SK-N-SH (cell line): ENCODE data around the gene TOR4A. TPM values are rescaled to one million over a fixed set of nuclear protein-coding genes. Genes with fewer than 3 reads are reported as not detected.

ENCODE experiments used
- CTCF ChIA-PET: fragments of 300-600, 350-600 bp; formaldehyde crosslinking; extraction: SDS; loops from one replicate; lab custom pipeline; 2021; lab: Yijun Ruan, JAX
- POLR2A ChIA-PET: fragments of 350-600 bp; sonication (Branson Sonifier 250); formaldehyde crosslinking; extraction: SDS; loops from one replicate; lab custom pipeline; 2020; ENCODE audit warnings: antibody characterized with exemption, inconsistent platforms; lab: Yijun Ruan, JAX
- DNase-seq: peaks from one replicate; pipeline ENCODE4 v3.0.0; 2012
- H2AFZ ChIP-seq: fragments of 200-600 bp; sonication (generic); 2 replicates; pipeline ENCODE4 v1.8.1; 2016; ENCODE audit warnings: antibody characterized with exemption, mild to moderate bottlenecking, low read depth
- H3F3A ChIP-seq: fragments of 200-600 bp; sonication (generic); replicated peaks from 2 replicates; pipeline ENCODE3; 2016; ENCODE audit warnings: antibody characterized with exemption, mild to moderate bottlenecking; ENCODE audit not compliant: insufficient read depth
- H3K27ac ChIP-seq, 2 experiments: fragments of 200-500 bp in 1 of 2; fragments of 200-600 bp in 1 of 2; sonication (Bioruptor generic) in 1 of 2; sonication (generic), shearing (Covaris generic) in 1 of 2; 2 replicates each; pipeline versions ENCODE4 v1.5.1 to v1.6.1; 2014 to 2016; ENCODE audit warnings: low read depth in 2 of 2, inconsistent platforms in 1 of 2, low read length in 1 of 2, mild to moderate bottlenecking in 1 of 2, mixed read lengths in 1 of 2
- H3K27me3 ChIP-seq: fragments of 200-600 bp; sonication (generic), shearing (Covaris generic); 2 replicates; pipeline ENCODE4 v1.6.1; 2016; ENCODE audit warnings: mixed run types; ENCODE audit not compliant: insufficient read depth
- H3K36me3 ChIP-seq, 2 experiments: fragments of 200-500 bp in 1 of 2; fragments of 200-600 bp in 1 of 2; sonication (Bioruptor generic) in 1 of 2; sonication (generic) in 1 of 2; replicated peaks in 1 of 2; 2 replicates each; pipeline versions ENCODE3 to v1.5.1; 2014 to 2016; ENCODE audit warnings: low read length in 1 of 2, mild to moderate bottlenecking in 1 of 2; ENCODE audit not compliant: insufficient read depth in 2 of 2, control insufficient read depth in 1 of 2
- H3K4me1 ChIP-seq, 2 experiments: fragments of 200-500 bp in 1 of 2; fragments of 200-600 bp in 1 of 2; sonication (Bioruptor generic) in 1 of 2; sonication (generic), shearing (Covaris generic) in 1 of 2; 2 replicates each; pipeline versions ENCODE4 v1.5.1 to v1.6.1; 2014 to 2016; ENCODE audit warnings: low read depth in 1 of 2, low read length in 1 of 2, mixed run types in 1 of 2; ENCODE audit not compliant: insufficient read depth in 2 of 2, control insufficient read depth in 1 of 2
- H3K4me2 ChIP-seq: fragments of 200-600 bp; sonication (generic), shearing (Covaris generic); 2 replicates; pipeline ENCODE4 v1.6.1; 2017; ENCODE audit warnings: mixed run types
- H3K4me3 ChIP-seq, 2 experiments: fragments of 200-500 bp in 1 of 2; fragments of 200-600 bp in 1 of 2; sonication (Bioruptor generic) in 1 of 2; sonication (generic), shearing (Covaris generic) in 1 of 2; 2 replicates each; pipeline versions ENCODE4 v1.5.1 to v1.8.1; 2014 to 2016; ENCODE audit warnings: low read depth in 2 of 2, inconsistent platforms in 1 of 2, low read length in 1 of 2, mild to moderate bottlenecking in 1 of 2, mixed read lengths in 1 of 2, moderate library complexity in 1 of 2
- H3K79me2 ChIP-seq: fragments of 200-600 bp; sonication (generic); 2 replicates; pipeline ENCODE4 v1.8.1; 2017; ENCODE audit warnings: mild to moderate bottlenecking; ENCODE audit not compliant: insufficient read depth
- H3K9ac ChIP-seq: fragments of 200-600 bp; sonication (generic); 2 replicates; pipeline ENCODE4 v1.6.1; 2017; ENCODE audit warnings: mixed run types
- H3K9me2 ChIP-seq: fragments of 200-600 bp; sonication (generic); 2 replicates; pipeline ENCODE4 v1.6.1; 2017; ENCODE audit warnings: mixed run types
- H3K9me3 ChIP-seq: fragments of 200-600 bp; sonication (generic); 2 replicates; pipeline ENCODE4 v1.6.1; 2017; ENCODE audit warnings: mixed run types, mild to moderate bottlenecking, moderate library complexity
- H4K20me1 ChIP-seq: fragments of 200-600 bp; sonication (generic); 2 replicates; pipeline ENCODE4 v1.6.1; 2017; ENCODE audit warnings: mild to moderate bottlenecking, mixed run types; ENCODE audit not compliant: insufficient read depth
- FOXJ3 ChIP-seq: sonication (generic); formaldehyde crosslinking; IDR thresholded peaks from 2 replicates; pipeline ENCODE4 v1.5.1; 2020; ENCODE audit warnings: mild to moderate bottlenecking, missing genetic modification reagents
- GABPA ChIP-seq: IDR thresholded peaks from 2 replicates; pipeline ENCODE4 v1.4.0; 2012; ENCODE audit warnings: low read depth, mild to moderate bottlenecking
- IRF3 ChIP-seq: fragments of 150-350 bp; IDR thresholded peaks from 2 replicates; pipeline ENCODE4 v1.6.1; 2016; ENCODE audit warnings: mild to moderate bottlenecking, low read depth, low read length
- JUND ChIP-seq: IDR thresholded peaks from 2 replicates; pipeline ENCODE4 v1.4.0; 2012
- MAX ChIP-seq: IDR thresholded peaks from 2 replicates; pipeline ENCODE4 v1.4.0; 2012; ENCODE audit warnings: low read depth
- MXI1 ChIP-seq: IDR thresholded peaks from 2 replicates; pipeline ENCODE4 v1.6.1; 2012; ENCODE audit warnings: mild to moderate bottlenecking, low read depth, low read length, improper control_type of control experiment
- NFIC ChIP-seq: IDR thresholded peaks from 2 replicates; pipeline ENCODE4 v1.4.0; 2012; ENCODE audit warnings: borderline replicate concordance
- POLR2AphosphoS5 ChIP-seq: IDR thresholded peaks from 2 replicates; pipeline ENCODE4 v1.6.1; 2012; ENCODE audit warnings: low read depth, low read length
- RAD21 ChIP-seq: IDR thresholded peaks from 2 replicates; pipeline ENCODE4 v1.6.1; 2012; ENCODE audit warnings: mild to moderate bottlenecking, low read length
- RCOR1 ChIP-seq: fragments of 150-350 bp; IDR thresholded peaks from 2 replicates; pipeline ENCODE4 v1.6.1; 2017; ENCODE audit warnings: antibody characterized with exemption, low read length
- SIN3A ChIP-seq: IDR thresholded peaks from 2 replicates; pipeline ENCODE4 v1.6.1; 2012; ENCODE audit warnings: low read depth, mild to moderate bottlenecking, low read length, moderate library complexity, borderline replicate concordance
- TCF12 ChIP-seq: IDR thresholded peaks from 2 replicates; pipeline ENCODE4 v1.4.0; 2012
- YY1 ChIP-seq: IDR thresholded peaks from 2 replicates; pipeline ENCODE4 v1.4.0; 2012; ENCODE audit warnings: low read depth, mild to moderate bottlenecking
- WGBS: methylation state at CpG from one replicate; pipeline ENCODE4 v1.1.6; 2017; ENCODE audit warnings: low lambda C conversion rate; 5-methylcytosine and 5-hydroxymethylcytosine counted together
- polyA plus RNA-seq, 3 experiments: library from polyadenylated mRNA; depleted of rRNA; stranded (reverse); fragments of >200 nt; gene quantifications; 2 replicates each; pipeline ENCODE4 v1.2.3, GENCODE V29; 2012
- TF ChIP-seq, protein P1 (sequence below): IDR thresholded peaks from 2 replicates; pipeline ENCODE4 v1.4.0; 2012; ENCODE audit warnings: low read depth, borderline replicate concordance
- TF ChIP-seq, protein P2 (sequence below): fragments of 200-600 bp; sonication (generic); IDR thresholded peaks from 2 replicates; pipeline ENCODE4 v1.6.1; 2017; ENCODE audit warnings: antibody characterized with exemption, mild to moderate bottlenecking, moderate library complexity

TOR4A gene
- polyA plus RNA-seq, 1 of the 3 experiments (the other 2 are of a cell fraction) = 0.81 TPM

DNA sequence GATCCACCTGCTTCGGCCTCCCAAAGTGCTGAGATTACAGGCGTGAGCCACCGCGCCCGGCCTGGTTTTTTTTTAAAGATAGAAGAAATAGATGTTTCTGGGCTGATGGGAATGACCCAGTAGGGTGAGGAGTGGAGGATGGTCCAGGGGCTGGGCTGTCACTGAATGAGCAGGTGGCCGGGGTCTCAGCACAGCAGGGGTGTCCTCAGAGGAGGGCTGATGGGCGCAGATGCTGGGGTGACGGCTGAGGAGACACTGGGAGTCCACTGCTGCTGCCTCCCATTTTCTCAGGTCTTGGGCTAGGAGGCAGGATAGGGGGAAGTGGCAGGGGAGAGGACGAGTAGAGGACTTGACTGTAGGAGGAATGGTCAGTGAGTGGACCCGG, 2.3 kb upstream of the TOR4A start:
- H3K36me3 ChIP-seq = peaks cover 0 to 19% of the 10 kb centered on the region in 2 experiments
- DNase-seq = no peak
- CTCF ChIA-PET = interaction anchor here (0.9 to 2.8 kb wide), 3 partner anchors 11 to 148 kb away, joined by 3 to 18 read pairs (median 8); partner anchors contain the start of genes EXD3 and NOXA1

DNA sequence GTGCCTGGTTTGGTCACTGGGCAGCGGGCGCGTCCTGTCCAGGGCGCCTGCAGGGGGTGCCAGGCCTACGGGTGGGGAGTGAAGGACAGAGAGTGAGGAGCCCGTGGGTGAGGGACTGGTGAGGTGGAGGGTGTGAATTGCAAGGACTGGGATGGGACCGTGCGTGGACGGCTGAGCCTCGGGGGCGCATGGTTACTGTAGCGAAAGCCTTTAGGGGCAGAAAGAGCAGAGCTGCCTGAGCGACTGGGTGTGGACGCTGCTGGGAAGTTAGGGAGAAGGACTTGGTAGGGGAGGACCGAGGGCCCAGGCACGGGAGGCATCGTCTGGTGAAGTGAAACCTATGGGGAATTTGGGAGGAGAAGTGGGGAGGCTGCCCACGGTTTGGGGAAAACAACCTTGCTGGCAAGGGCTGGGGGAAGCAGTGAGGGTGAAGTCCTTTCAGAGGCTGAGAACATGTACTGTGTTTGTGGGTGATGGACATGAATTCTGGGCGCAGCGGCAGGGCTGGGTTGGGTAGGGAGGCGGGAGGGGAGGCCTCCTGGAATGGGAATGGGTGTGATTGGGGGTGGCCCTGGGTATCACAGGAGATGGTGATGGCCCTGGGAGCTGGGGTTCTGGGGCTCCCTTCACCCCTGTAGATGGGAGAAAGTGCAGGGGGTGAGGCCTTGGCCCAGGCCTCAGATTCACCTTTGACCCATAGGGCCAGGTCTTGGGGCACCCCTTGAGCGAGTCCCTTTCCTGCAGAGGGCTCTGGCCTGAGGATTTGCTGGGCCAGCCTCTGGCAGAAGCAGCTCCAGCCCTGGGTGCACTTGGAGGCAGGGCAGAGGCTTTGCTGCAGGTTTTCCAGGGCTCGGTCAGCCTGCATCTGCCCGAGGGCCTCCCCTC, 1.7 kb upstream of the TOR4A start:
- H3K27ac ChIP-seq = no peak overlapping the region

More for the DNA sequence above, 2.3 kb upstream of the TOR4A start:
- H3K4me1 ChIP-seq = no peaks in the 10 kb centered on the region; a peak in 2 of 4 replicates
- no peak overlapping the region for H3K27ac ChIP-seq
- H3K4me2 ChIP-seq = no peak overlapping the region
- no peaks in the 10 kb centered on the region for H3K27me3 ChIP-seq
- H3K9me2 ChIP-seq = no peaks in the 10 kb centered on the region
- H4K20me1 ChIP-seq = 0 out of 2 replicates have a peak, but pooled peaks cover 3% of the 10 kb centered on the region
- no peaks in the 10 kb centered on the region for H3K79me2 ChIP-seq
- POLR2A ChIA-PET = no interaction called here
- no peak overlapping the region for H3K4me3 ChIP-seq
- H3K9me3 ChIP-seq = no peaks in the 10 kb centered on the region
- TF ChIP-seq MXI1 = no peak
- no peak for TF ChIP-seq YY1
- no peak for TF ChIP-seq MAX
- TF ChIP-seq RCOR1 = no peak
- TF ChIP-seq FOXJ3 (CRISPR knock-in tag) = no peak
- no peak for TF ChIP-seq POLR2AphosphoS5
- TF ChIP-seq NFIC = no peak
- no peak for TF ChIP-seq RAD21
- TF ChIP-seq, protein P1, sequence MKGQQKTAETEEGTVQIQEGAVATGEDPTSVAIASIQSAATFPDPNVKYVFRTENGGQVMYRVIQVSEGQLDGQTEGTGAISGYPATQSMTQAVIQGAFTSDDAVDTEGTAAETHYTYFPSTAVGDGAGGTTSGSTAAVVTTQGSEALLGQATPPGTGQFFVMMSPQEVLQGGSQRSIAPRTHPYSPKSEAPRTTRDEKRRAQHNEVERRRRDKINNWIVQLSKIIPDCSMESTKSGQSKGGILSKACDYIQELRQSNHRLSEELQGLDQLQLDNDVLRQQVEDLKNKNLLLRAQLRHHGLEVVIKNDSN = no peak
- no peak for TF ChIP-seq GABPA
- TF ChIP-seq SIN3A = no peak
- no peak for TF ChIP-seq JUND
- no peak for TF ChIP-seq IRF3
- H3F3A ChIP-seq = peaks cover 8% of the 10 kb centered on the region
- H2AFZ ChIP-seq = no peak overlapping the region
- WGBS = 95% methylated on average over 10 of the region's 10 CpGs
- H3K9ac ChIP-seq = no peak overlapping the region

More for the DNA sequence above, 1.7 kb upstream of the TOR4A start:
- Histone ChIP-seq H3K9me3 (no peaks in the 10 kb centered on the region), H3K4me1 (peaks cover 0 to 4% of the 10 kb centered on the region in 2 experiments; a peak in 2 of 4 replicates), H3K4me2 (no peak overlapping the region), H3K27me3 (no peaks in the 10 kb centered on the region), H3F3A (peaks cover 8% of the 10 kb centered on the region), H3K9ac (no peak overlapping the region), H3K79me2 (no peaks in the 10 kb centered on the region), H4K20me1 (0 out of 2 replicates have a peak, but pooled peaks cover 3% of the 10 kb centered on the region), H3K9me2 (no peaks in the 10 kb centered on the region), H3K36me3 (peaks cover 0 to 19% of the 10 kb centered on the region in 2 experiments), H3K4me3 (no peak overlapping the region), H2AFZ (no peak overlapping the region)
- TF ChIP-seq IRF3 (no peak), TCF12 (no peak), RCOR1 (no peak)
- TF ChIP-seq, protein P2, sequence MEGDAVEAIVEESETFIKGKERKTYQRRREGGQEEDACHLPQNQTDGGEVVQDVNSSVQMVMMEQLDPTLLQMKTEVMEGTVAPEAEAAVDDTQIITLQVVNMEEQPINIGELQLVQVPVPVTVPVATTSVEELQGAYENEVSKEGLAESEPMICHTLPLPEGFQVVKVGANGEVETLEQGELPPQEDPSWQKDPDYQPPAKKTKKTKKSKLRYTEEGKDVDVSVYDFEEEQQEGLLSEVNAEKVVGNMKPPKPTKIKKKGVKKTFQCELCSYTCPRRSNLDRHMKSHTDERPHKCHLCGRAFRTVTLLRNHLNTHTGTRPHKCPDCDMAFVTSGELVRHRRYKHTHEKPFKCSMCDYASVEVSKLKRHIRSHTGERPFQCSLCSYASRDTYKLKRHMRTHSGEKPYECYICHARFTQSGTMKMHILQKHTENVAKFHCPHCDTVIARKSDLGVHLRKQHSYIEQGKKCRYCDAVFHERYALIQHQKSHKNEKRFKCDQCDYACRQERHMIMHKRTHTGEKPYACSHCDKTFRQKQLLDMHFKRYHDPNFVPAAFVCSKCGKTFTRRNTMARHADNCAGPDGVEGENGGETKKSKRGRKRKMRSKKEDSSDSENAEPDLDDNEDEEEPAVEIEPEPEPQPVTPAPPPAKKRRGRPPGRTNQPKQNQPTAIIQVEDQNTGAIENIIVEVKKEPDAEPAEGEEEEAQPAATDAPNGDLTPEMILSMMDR = peak; percentile 9; the same call in 1 of the 2 replicates
- DNase-seq = no peak
- 88% methylated on average over 23 of the region's 24 CpGs for WGBS
- ChIA-PET POLR2A (no interaction called here), CTCF (interaction anchor here (1.4 kb wide), 2 partner anchors 10 to 11 kb away, joined by 3 to 4 read pairs; no protein-coding TSS in a partner anchor)
